ENCODE measurements around the gene C18orf63.

- TF ChIP-seq, protein P1, sequence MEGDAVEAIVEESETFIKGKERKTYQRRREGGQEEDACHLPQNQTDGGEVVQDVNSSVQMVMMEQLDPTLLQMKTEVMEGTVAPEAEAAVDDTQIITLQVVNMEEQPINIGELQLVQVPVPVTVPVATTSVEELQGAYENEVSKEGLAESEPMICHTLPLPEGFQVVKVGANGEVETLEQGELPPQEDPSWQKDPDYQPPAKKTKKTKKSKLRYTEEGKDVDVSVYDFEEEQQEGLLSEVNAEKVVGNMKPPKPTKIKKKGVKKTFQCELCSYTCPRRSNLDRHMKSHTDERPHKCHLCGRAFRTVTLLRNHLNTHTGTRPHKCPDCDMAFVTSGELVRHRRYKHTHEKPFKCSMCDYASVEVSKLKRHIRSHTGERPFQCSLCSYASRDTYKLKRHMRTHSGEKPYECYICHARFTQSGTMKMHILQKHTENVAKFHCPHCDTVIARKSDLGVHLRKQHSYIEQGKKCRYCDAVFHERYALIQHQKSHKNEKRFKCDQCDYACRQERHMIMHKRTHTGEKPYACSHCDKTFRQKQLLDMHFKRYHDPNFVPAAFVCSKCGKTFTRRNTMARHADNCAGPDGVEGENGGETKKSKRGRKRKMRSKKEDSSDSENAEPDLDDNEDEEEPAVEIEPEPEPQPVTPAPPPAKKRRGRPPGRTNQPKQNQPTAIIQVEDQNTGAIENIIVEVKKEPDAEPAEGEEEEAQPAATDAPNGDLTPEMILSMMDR (IDR thresholded peaks at IDR 0.05): no peak
- TF ChIP-seq POLR2A (IDR thresholded peaks at IDR 0.05): no peak
Observed at GRCh38 chr18:74380916-74381315, 65.3 kb downstream of the C18orf63 start.
